Measurements from ENCODE around the gene FMO4. TPM values are rescaled to one million over a fixed set of nuclear protein-coding genes. Genes with fewer than 3 reads are reported as not detected.

Gene FMO4
- total RNA-seq, 1 experiment from 2014 or later: 0.33 TPM

- POLR2A ChIA-PET: no interaction called here
- Histone ChIP-seq H3K36me3 (ENCODE audit: control insufficient read depth, insufficient read depth, low read length) (no peaks in the 10 kb centered on the region), H3K4me3 (ENCODE audit: low read depth in 2 of 2, low read length in 2 of 2) (no peak overlapping the region), H3K27ac (ENCODE audit: low read length) (no peak overlapping the region), H3K4me1 (ENCODE audit: control insufficient read depth, insufficient read depth, low read length) (no peaks in the 10 kb centered on the region), H3K27me3 (ENCODE audit: control insufficient read depth, insufficient read depth, low read length) (no peaks in the 10 kb centered on the region), H3K9me3 (ENCODE audit: control insufficient read depth, insufficient read depth, low read depth, low read length) (no peaks in the 10 kb centered on the region)
- BruUV-seq (replicated peaks): no TSS peak
- ATAC-seq: no peak
- intact Hi-C loops (cut with micrococcal nuclease; ENCODE audit: unreplicated experiment): no loop called here
- CTCF ChIA-PET: no interaction called here
- no peak for DNase-seq (ENCODE audit: low read depth, low spot score)
- TF ChIP-seq SIN3A (IDR thresholded peaks at IDR 0.05; ENCODE audit: borderline replicate concordance, insufficient read depth, low read depth, low read length): no peak
- TF ChIP-seq POLR2AphosphoS5 (IDR thresholded peaks at IDR 0.05; ENCODE audit: low read depth, low read length): no peak
- TF ChIP-seq CTCF (IDR thresholded peaks at IDR 0.05): no peak
- TF ChIP-seq TCF7L2 (IDR thresholded peaks at IDR 0.05; ENCODE audit: low read depth, low read length): no peak
- no peak for TF ChIP-seq REST (IDR thresholded peaks at IDR 0.05; ENCODE audit: insufficient read depth in 1 of 2, low read depth in 2 of 2, low read length in 1 of 2)
- in situ Hi-C loops (cut with HindIII; ENCODE audit: low pct_unique_long_range_greater_than_20kb, low sequenced_read_pairs): no loop called here
These were observed 31.6 kb downstream of the FMO4 start for GRCh38 chr1:171345536-171345935.

GRCh38 chr1:171346881-171347280 is 32.9 kb downstream of the FMO4 start:
- DNase-seq (ENCODE audit: low read depth, low spot score): no peak
- H3K27ac ChIP-seq (ENCODE audit: low read length): no peak overlapping the region

More at GRCh38 chr1:171346881-171347280, 32.9 kb downstream of the FMO4 start:
- ChIA-PET POLR2A (no interaction called here), CTCF (no interaction called here)
- Histone ChIP-seq H3K4me3 (ENCODE audit: low read depth in 2 of 2, low read length in 2 of 2) (no peak overlapping the region), H3K36me3 (ENCODE audit: control insufficient read depth, insufficient read depth, low read length) (no peaks in the 10 kb centered on the region), H3K4me1 (ENCODE audit: control insufficient read depth, insufficient read depth, low read length) (no peaks in the 10 kb centered on the region), H3K27me3 (ENCODE audit: control insufficient read depth, insufficient read depth, low read length) (no peaks in the 10 kb centered on the region), H3K9me3 (ENCODE audit: control insufficient read depth, insufficient read depth, low read depth, low read length) (no peaks in the 10 kb centered on the region)
- in situ Hi-C loops (cut with HindIII; ENCODE audit: low pct_unique_long_range_greater_than_20kb, low sequenced_read_pairs) (no loop called here), intact Hi-C loops (cut with micrococcal nuclease; ENCODE audit: unreplicated experiment) (no loop called here)
- no peak for ATAC-seq
- BruUV-seq (replicated peaks): no TSS peak
- TF ChIP-seq SIN3A (IDR thresholded peaks at IDR 0.05; ENCODE audit: borderline replicate concordance, insufficient read depth, low read depth, low read length) (no peak), TCF7L2 (IDR thresholded peaks at IDR 0.05; ENCODE audit: low read depth, low read length) (no peak), POLR2AphosphoS5 (IDR thresholded peaks at IDR 0.05; ENCODE audit: low read depth, low read length) (no peak), REST (IDR thresholded peaks at IDR 0.05; ENCODE audit: insufficient read depth in 1 of 2, low read depth in 2 of 2, low read length in 1 of 2) (no peak), CTCF (IDR thresholded peaks at IDR 0.05) (no peak)

Data from Panc1 (cell line).